Muscle layer of colon (tissue), 2 donors: ENCODE results near the gene APOBEC3H.

ENCODE experiments used
- H3K27ac ChIP-seq: one replicate; pipeline ENCODE4 v1.7.0; 2013; ENCODE audit warnings: low read depth, mild to moderate bottlenecking, low read length, moderate library complexity
- H3K27me3 ChIP-seq, 2 donors: one replicate each; pipeline ENCODE4 v1.7.0; 2013; ENCODE audit warnings: low read length in 2 of 2, mild to moderate bottlenecking in 2 of 2; ENCODE audit not compliant: insufficient read depth in 2 of 2, control insufficient read depth in 1 of 2
- H3K36me3 ChIP-seq: one replicate; pipeline ENCODE4 v1.7.0; 2013; ENCODE audit warnings: mild to moderate bottlenecking, low read length; ENCODE audit not compliant: insufficient read depth
- H3K4me1 ChIP-seq: one replicate; pipeline ENCODE4 v1.7.0; 2013; ENCODE audit warnings: mild to moderate bottlenecking, low read length; ENCODE audit not compliant: insufficient read depth
- H3K4me3 ChIP-seq, 2 donors: one replicate each; pipeline ENCODE4 v1.7.0; 2013; ENCODE audit warnings: low read length in 2 of 2, low read depth in 1 of 2, mild to moderate bottlenecking in 1 of 2, moderate library complexity in 1 of 2
- H3K9ac ChIP-seq: one replicate; pipeline ENCODE4 v1.7.0; 2013; ENCODE audit warnings: low read length
- H3K9me3 ChIP-seq: one replicate; pipeline ENCODE4 v1.7.0; 2013; ENCODE audit warnings: mild to moderate bottlenecking, low read length
- donor health status: abdominal sarcoma.
- donor health status: Adenocarcinoma of cecum.

The APOBEC3H gene

DNA sequence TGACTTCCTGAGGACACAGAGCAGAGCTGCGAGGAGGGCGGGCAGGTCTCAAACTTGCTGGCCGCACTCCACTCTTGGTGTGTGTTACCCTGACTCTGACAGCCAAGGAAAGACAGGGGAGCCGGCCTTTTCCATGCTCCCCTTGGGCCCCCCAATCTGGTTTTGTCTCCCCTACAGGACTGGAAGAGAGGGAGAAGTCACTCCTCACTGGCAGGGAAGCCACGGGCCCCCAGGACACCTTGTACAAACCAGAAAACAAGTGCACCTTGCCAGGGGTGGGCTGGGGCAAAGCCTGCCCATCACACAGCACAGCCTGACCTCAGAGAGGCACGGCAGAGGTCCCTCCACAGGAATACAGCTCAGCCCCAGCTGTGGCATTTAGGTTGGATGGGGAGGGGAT lies 35.2 kb downstream of the APOBEC3H start:
- Histone ChIP-seq H3K4me1 (peaks cover 27% of the 10 kb centered on the region), H3K27me3 (no peaks in the 10 kb centered on the region), H3K36me3 (peaks cover 31% of the 10 kb centered on the region), H3K9ac (no peak overlapping the region), H3K9me3 (no peaks in the 10 kb centered on the region), H3K4me3 (no peak overlapping the region), H3K27ac (no peak overlapping the region)

GRCh38 chr22:39132871-39133524 lies 36.0 kb downstream of the APOBEC3H start:
- Histone ChIP-seq H3K9me3 (no peaks in the 10 kb centered on the region), H3K4me3 (no peak overlapping the region), H3K4me1 (peaks cover 27% of the 10 kb centered on the region), H3K27ac (no peak overlapping the region), H3K9ac (no peak overlapping the region), H3K36me3 (peaks cover 32% of the 10 kb centered on the region), H3K27me3 (no peaks in the 10 kb centered on the region)

DNA sequence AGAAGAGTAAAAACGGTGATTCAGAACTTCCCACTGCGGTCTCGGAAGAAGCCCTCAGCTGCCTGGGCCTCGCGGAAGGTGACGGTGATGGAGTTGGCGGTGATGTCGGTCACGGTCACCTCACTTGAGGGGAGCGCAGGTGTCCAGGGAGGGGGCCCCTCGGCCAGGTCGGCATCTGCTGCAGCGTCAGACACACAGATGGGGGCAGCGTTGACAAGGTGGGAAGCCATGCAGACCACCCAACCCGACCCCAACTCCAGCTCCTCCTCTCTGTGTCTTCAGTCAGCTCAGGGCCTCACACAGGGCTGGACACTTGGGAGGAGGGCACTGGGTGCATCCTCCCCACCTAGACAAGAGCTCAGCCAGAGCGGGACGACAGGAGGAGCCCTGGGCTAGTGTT lies 36.8 kb downstream of the APOBEC3H start:
- Histone ChIP-seq H3K36me3 (peaks cover 40% of the 10 kb centered on the region), H3K4me3 (no peak overlapping the region), H3K4me1 (peaks cover 27% of the 10 kb centered on the region), H3K27me3 (no peaks in the 10 kb centered on the region), H3K9me3 (no peaks in the 10 kb centered on the region), H3K27ac (no peak overlapping the region), H3K9ac (no peak overlapping the region)

DNA sequence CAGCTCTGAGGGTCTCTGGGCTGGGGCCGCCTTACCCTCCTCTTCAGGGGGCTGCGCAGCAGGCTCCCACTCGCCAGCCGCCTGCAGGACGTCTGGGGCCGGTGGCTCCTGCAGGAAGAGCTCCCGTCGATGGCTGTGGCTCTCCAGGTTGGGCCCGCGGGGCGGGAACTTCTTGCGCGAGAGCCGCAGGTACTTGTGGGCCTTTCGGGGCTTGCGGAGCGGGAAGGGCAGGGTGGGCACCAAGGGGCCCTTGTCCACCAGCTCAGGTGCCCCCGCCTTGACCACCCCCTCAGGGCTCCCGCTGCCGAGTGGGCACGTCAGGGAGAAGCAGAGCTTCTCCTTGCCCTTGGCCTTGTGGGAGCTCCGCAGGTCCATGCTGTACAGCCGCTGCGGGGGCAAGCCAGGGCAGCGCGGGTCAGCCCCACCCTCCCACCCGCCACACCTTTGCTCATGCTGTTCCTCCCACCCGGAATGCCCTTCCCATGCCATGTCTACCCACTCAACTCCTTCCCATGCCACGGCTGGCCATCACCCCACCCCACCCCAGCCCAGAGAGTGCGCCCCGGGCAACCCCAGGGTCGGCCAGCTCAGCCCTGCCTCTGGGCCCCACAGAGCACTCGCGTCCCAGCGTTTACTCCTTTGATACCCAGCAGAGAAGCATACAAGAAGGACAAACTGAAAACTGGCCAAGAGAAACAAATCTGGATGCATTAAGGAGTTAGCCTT lies 37.5 kb downstream of the APOBEC3H start:
- peaks cover 41% of the 10 kb centered on the region for H3K36me3 ChIP-seq
- no peaks in the 10 kb centered on the region for H3K9me3 ChIP-seq
- H3K27me3 ChIP-seq = no peaks in the 10 kb centered on the region
- H3K4me1 ChIP-seq = peaks cover 27% of the 10 kb centered on the region
- no peak overlapping the region for H3K4me3 ChIP-seq
- H3K9ac ChIP-seq = no peak overlapping the region
- no peak overlapping the region for H3K27ac ChIP-seq

DNA sequence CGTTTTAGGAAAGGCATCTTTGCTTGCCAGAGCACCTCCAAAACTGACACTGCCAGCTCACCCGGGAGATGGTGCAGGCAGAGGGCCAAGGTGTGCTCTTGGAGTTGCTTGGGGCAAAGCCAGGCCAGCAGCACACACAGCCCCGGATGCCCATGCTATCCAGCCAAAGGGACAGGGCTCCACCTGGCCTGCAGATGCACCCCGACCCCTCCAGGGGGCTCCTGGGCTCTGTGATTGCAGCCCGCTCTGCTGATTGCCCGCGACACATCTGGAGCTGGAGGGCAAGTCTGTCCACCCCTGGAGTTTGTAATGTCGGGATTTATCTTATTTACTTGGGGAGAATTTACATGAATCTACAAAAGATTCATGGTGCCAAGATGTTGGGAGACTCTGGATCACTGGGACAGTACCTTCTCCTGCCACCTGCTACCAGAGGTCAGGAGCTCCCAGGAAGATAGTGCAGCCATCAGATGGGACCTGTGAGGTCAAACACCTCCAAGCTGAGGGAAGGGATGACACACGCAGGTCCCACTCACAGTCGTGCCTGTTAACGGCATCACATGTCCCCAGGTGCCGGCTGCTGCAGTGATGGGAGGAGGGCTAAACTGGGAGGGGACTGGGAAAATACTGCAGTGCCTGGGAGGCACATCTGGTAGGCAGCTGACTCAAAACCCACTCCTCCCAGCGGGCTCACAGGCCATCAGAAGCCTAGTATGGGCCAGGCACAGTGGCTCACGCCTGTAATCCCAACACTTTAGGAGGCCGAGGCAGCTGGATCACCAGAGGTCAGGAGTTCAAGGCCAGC lies 38.2 kb downstream of the APOBEC3H start:
- Histone ChIP-seq H3K27ac (no peak overlapping the region), H3K4me1 (peaks cover 23% of the 10 kb centered on the region), H3K9ac (no peak overlapping the region), H3K9me3 (no peaks in the 10 kb centered on the region), H3K27me3 (no peaks in the 10 kb centered on the region), H3K36me3 (peaks cover 41% of the 10 kb centered on the region), H3K4me3 (no peak overlapping the region)

DNA sequence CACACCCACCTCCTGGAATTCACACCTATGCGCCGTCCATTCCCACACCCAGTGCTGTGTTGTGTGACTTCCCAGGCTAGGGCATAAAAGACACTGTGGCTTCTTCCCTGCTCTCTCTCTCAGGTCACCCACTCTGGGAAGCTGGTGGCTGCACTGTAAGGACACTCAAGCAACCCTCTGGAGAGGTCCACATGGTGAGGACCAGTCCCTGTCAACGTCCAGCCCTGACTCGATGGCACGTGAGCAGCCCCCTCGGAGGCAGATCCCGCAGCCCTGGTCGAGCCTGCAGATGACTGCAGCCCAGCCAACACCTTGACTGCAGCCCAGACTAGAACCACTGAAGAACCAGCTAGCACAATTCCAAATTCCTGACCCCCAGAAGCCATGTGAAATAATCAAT lies 39.3 kb downstream of the APOBEC3H start:
- H3K36me3 ChIP-seq = peaks cover 40% of the 10 kb centered on the region
- no peak overlapping the region for H3K27ac ChIP-seq
- no peaks in the 10 kb centered on the region for H3K27me3 ChIP-seq
- no peaks in the 10 kb centered on the region for H3K9me3 ChIP-seq
- no peak overlapping the region for H3K9ac ChIP-seq
- peaks cover 13% of the 10 kb centered on the region for H3K4me1 ChIP-seq
- no peak overlapping the region for H3K4me3 ChIP-seq

DNA sequence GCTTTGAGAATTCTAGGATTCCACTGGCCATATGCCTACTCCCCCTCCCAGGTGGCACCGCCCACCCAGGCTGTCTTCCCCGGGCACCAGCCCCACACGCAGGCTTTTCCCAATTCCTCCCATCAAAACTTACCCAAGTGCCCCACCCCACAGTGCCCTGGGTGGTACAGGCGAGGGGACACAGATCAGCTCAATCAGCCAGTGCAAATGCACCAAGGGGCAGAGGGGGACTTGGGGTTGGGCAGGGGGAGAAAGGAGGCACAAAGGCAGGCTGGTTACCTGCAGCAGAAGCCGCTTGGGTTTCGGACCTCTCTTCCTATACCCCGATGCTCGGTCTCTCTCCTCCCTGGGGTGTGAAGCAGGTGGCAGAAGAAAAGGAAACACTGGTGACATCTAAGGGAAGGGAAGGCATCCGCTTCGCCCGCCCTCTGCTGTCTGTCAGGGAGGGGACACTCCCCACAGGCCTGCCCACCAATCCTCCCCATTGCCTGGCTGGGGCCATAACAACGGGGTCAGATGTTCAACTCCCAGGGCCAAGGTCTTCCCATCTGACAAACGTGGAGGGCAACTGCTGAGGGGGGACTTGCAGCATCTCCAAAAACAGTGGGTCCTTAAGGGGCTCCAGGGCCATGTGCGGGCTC lies 41.4 kb downstream of the APOBEC3H start:
- no peak overlapping the region for H3K9ac ChIP-seq
- H3K4me3 ChIP-seq = no peak overlapping the region
- H3K27ac ChIP-seq = no peak overlapping the region
- H3K36me3 ChIP-seq = peaks cover 18% of the 10 kb centered on the region
- no peaks in the 10 kb centered on the region for H3K9me3 ChIP-seq
- no peaks in the 10 kb centered on the region for H3K27me3 ChIP-seq
- H3K4me1 ChIP-seq = peaks cover 5% of the 10 kb centered on the region

DNA sequence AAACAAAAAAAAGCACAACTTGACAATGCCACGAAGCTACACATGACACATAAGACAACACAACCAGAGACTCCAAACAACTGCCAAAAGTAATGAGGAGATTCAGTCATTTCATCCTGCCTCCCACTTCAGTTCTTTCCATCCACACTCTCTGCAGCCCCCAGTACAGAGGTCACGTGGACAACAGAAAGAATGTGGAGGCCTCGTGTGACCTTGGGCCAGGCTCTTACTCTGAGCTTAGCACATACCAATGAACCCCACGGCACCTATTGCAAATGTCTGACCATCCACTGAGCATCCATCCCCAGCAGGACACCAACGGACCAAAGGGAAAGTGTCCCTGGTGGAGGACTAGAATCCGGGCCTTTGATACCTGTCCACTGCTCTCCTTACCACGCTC lies 42.9 kb downstream of the APOBEC3H start:
- H3K27me3 ChIP-seq = no peaks in the 10 kb centered on the region

DNA sequence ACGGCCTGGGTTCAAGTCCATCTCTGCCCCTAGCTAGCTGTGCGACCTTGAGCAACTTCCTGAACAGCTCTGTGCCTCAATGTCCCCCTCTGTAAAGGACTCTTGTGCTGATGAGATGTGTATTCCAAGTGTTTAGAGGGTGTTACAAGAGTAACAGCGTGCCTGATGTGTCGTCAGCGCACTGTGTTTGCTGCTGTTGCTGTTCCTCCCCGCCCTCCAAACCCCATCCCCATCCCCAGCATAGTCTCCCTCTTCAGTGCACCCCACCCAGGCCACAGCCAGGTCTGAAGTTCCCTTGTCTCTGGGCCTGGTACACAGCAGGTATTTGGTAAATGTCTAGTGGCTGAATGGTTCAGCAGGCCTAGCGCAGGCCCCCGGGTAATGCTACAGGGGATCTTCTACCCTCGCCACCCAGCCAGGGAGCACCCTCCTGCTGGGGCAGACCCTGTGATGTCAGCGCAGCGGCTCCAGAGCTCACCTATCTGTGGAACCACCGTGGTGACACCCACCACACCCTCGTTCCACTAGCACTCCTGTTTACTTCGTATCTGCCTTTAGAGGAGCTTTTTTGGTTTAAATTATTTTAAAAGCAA lies 45.1 kb downstream of the APOBEC3H start:
- Histone ChIP-seq H3K4me3 (no peak overlapping the region), H3K4me1 (peaks cover 28% of the 10 kb centered on the region), H3K36me3 (peaks cover 11% of the 10 kb centered on the region), H3K27ac (no peak overlapping the region), H3K9ac (no peak overlapping the region), H3K27me3 (no peaks in the 10 kb centered on the region), H3K9me3 (no peaks in the 10 kb centered on the region)

More for the DNA sequence above, 42.9 kb downstream of the APOBEC3H start:
- no peak overlapping the region for H3K9ac ChIP-seq
- no peaks in the 10 kb centered on the region for H3K9me3 ChIP-seq
- no peak overlapping the region for H3K27ac ChIP-seq
- no peak overlapping the region for H3K4me3 ChIP-seq
- peaks cover 19% of the 10 kb centered on the region for H3K4me1 ChIP-seq
- H3K36me3 ChIP-seq = peaks cover 10% of the 10 kb centered on the region

GRCh38 chr22:39144101-39144767 lies 47.2 kb downstream of the APOBEC3H start:
- H3K27ac ChIP-seq = peak overlapping the region; percentile 88
- H3K4me3 ChIP-seq = peak overlapping the region; percentile 83 to 95
- H3K4me1 ChIP-seq = peaks cover 49% of the 10 kb centered on the region
- H3K9me3 ChIP-seq = no peaks in the 10 kb centered on the region
- peaks cover 22% of the 10 kb centered on the region for H3K36me3 ChIP-seq
- no peaks in the 10 kb centered on the region for H3K27me3 ChIP-seq
- H3K9ac ChIP-seq = peak overlapping the region; percentile 60
